Measurements from ENCODE around the gene MEPCE. TPM values are rescaled to one million over a fixed set of nuclear protein-coding genes. Genes with fewer than 3 reads are reported as not detected.
A peak's percentile ranks its signal among the peaks of the same experiment; 100 is the strongest.
"Not testable (repeated sequence)": the region's sequence is repeated elsewhere in the genome, so short reads cannot be mapped to it uniquely, and the experiment has no call there.

Gene MEPCE
- total RNA-seq (2021; fragmentation: NEBNext Ultra II Directional; extraction: Animal tissue kit (Norgen Biotek cat#: 25700)), result 10 to 100 TPM; 38.7 to 42.9 (median 41.2) TPM
- long read RNA-seq, partial matches to known transcripts, result 1 of 6 reads
- long read RNA-seq, other reads (novel, unspliced or antisense), result 3 of 6 reads

- Mint-ChIP-seq H3K4me1 (ENCODE audit: low read depth) (peaks cover 33% of the 10 kb centered on the region), H3K27ac (peak within 1 kb of the TSS; percentile 100), H3K4me3 (peak within 1 kb of the TSS; percentile 99), H3K27me3 (ENCODE audit: insufficient read depth) (peaks cover 27% of the 10 kb centered on the region), H3K9me3 (peaks cover 10% of the 10 kb centered on the region), H3K36me3 (ENCODE audit: low read depth) (peaks cover 26% of the 10 kb centered on the region)
- peak; percentile 97 for DNase-seq
- no peak for TF ChIP-seq CTCF (IDR thresholded peaks at IDR 0.05)
Measured at GRCh38 chr7:100429637-100430492, at the start of gene MEPCE. Gene MEPCE (plus strand): TSS chr7:100429831. CDS start chr7:100430019, 188 bp downstream.

GRCh38 chr7:100380196-100380595 is 49.4 kb upstream of the MEPCE start:
- H3K27me3 Mint-ChIP-seq (ENCODE audit: insufficient read depth), result peaks cover 4% of the 10 kb centered on the region
- TF ChIP-seq CTCF (IDR thresholded peaks at IDR 0.05), result no peak
- H3K36me3 Mint-ChIP-seq (ENCODE audit: low read depth), result no peaks in the 10 kb centered on the region
- no peak for DNase-seq
- H3K4me3 Mint-ChIP-seq, result no peak overlapping the region
- H3K4me1 Mint-ChIP-seq (ENCODE audit: low read depth), result peaks cover 16% of the 10 kb centered on the region
- no peak overlapping the region for H3K27ac Mint-ChIP-seq
- no peaks in the 10 kb centered on the region; the same call in 1 of the 2 replicates for H3K9me3 Mint-ChIP-seq

GRCh38 chr7:100381531-100382233 is 47.9 kb upstream of the MEPCE start:
- not testable (repeated sequence) for H3K36me3 Mint-ChIP-seq (ENCODE audit: low read depth); DNase-seq; H3K4me3 Mint-ChIP-seq; H3K27me3 Mint-ChIP-seq (ENCODE audit: insufficient read depth); H3K9me3 Mint-ChIP-seq; H3K27ac Mint-ChIP-seq
- H3K4me1 Mint-ChIP-seq (ENCODE audit: low read depth), result peaks cover 16% of the 10 kb centered on the region

GRCh38 chr7:100382234-100382853 is 47.3 kb upstream of the MEPCE start:
- H3K27ac Mint-ChIP-seq; H3K36me3 Mint-ChIP-seq (ENCODE audit: low read depth); DNase-seq; H3K4me3 Mint-ChIP-seq; H3K9me3 Mint-ChIP-seq; H3K27me3 Mint-ChIP-seq (ENCODE audit: insufficient read depth): not testable (repeated sequence)
- H3K4me1 Mint-ChIP-seq (ENCODE audit: low read depth), result peaks cover 16% of the 10 kb centered on the region

GRCh38 chr7:100384628-100385294 is 44.9 kb upstream of the MEPCE start:
- Mint-ChIP-seq H3K4me3 (no peak overlapping the region), H3K27me3 (ENCODE audit: insufficient read depth) (peaks cover 16% of the 10 kb centered on the region), H3K27ac (no peak overlapping the region), H3K4me1 (ENCODE audit: low read depth) (peaks cover 16% of the 10 kb centered on the region), H3K36me3 (ENCODE audit: low read depth) (no peaks in the 10 kb centered on the region), H3K9me3 (no peaks in the 10 kb centered on the region; the same call in 1 of the 2 replicates)
- no peak for TF ChIP-seq CTCF (IDR thresholded peaks at IDR 0.05)
- DNase-seq, result no peak

GRCh38 chr7:100386940-100387339 is 42.7 kb upstream of the MEPCE start:
- H3K36me3 Mint-ChIP-seq (ENCODE audit: low read depth), result no peaks in the 10 kb centered on the region
- no peak overlapping the region for H3K4me3 Mint-ChIP-seq
- no peak for TF ChIP-seq CTCF (IDR thresholded peaks at IDR 0.05)
- no peak for DNase-seq
- no peaks in the 10 kb centered on the region; the same call in 1 of the 2 replicates for H3K9me3 Mint-ChIP-seq
- H3K4me1 Mint-ChIP-seq (ENCODE audit: low read depth), result peaks cover 16% of the 10 kb centered on the region
- H3K27me3 Mint-ChIP-seq (ENCODE audit: insufficient read depth), result peaks cover 22% of the 10 kb centered on the region
- H3K27ac Mint-ChIP-seq, result no peak overlapping the region
